Measurements from ENCODE around the gene EXOC4. TPM values are rescaled to one million over a fixed set of nuclear protein-coding genes. Genes with fewer than 3 reads are reported as not detected.

EXOC4 gene
- total RNA-seq, 1 donor from 2014 or later = 99.2 TPM

DNA sequence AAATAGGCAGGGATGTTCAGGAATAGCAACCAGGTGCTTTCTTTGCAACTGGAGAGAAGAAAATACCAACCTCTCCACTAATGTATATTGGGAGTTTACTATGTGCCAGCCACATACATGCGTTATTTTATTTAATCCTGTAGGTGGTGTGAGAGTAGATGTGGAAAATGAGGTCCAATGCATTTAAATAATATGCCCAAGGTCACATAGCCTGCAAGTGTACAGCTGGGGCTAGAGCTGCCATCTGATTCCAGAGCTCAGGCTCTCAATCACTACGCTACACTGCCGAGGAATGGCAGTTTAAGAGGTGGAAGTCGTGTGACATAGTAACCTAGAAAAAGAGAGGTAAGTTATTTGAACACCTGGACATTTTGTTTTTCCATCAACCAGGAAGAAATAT, 277.0 kb downstream of the EXOC4 start:
- DNase-seq (ENCODE audit: extremely low spot score in 2 of 2) = no peak
- no peaks in the 10 kb centered on the region for H3K4me1 ChIP-seq
- H3K27me3 ChIP-seq = no peaks in the 10 kb centered on the region
- H3K36me3 ChIP-seq = no peaks in the 10 kb centered on the region
- TF ChIP-seq POLR2A (IDR thresholded peaks at IDR 0.05) (no peak), POLR2AphosphoS5 (IDR thresholded peaks at IDR 0.05; ENCODE audit: insufficient read depth in 1 of 2, low read depth in 1 of 2) (no peak)
- TF ChIP-seq, protein P1, sequence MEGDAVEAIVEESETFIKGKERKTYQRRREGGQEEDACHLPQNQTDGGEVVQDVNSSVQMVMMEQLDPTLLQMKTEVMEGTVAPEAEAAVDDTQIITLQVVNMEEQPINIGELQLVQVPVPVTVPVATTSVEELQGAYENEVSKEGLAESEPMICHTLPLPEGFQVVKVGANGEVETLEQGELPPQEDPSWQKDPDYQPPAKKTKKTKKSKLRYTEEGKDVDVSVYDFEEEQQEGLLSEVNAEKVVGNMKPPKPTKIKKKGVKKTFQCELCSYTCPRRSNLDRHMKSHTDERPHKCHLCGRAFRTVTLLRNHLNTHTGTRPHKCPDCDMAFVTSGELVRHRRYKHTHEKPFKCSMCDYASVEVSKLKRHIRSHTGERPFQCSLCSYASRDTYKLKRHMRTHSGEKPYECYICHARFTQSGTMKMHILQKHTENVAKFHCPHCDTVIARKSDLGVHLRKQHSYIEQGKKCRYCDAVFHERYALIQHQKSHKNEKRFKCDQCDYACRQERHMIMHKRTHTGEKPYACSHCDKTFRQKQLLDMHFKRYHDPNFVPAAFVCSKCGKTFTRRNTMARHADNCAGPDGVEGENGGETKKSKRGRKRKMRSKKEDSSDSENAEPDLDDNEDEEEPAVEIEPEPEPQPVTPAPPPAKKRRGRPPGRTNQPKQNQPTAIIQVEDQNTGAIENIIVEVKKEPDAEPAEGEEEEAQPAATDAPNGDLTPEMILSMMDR (IDR thresholded peaks at IDR 0.05) = no peak
- no peaks in the 10 kb centered on the region for H3K9me3 ChIP-seq
- H3K4me3 ChIP-seq = no peak overlapping the region
- H3K27ac ChIP-seq = no peak overlapping the region
- intact Hi-C loops (cut with DNase I) = no loop called here

DNA sequence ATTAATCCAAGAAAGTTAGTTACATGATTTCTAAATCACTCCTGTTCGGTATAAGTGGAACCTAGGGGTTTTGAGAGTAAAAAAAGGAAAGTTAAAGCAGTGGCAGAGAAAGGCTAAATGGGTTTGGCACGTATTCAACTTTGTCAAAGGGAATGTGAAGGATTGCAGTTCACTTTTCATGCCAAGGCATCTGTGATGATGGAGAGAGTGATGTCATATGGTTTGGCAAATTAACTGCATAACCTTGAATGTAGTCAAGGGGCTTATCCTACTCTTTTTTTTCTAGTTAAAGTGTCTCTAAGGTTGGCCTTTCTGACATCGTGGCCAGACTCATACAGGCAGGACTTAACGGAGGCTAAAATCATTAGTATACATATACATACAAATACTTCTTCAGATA, 277.8 kb downstream of the EXOC4 start:
- Histone ChIP-seq H3K4me1 (no peaks in the 10 kb centered on the region), H3K27ac (no peak overlapping the region), H3K4me3 (no peak overlapping the region), H3K9me3 (no peaks in the 10 kb centered on the region), H3K36me3 (no peaks in the 10 kb centered on the region), H3K27me3 (no peaks in the 10 kb centered on the region)
- DNase-seq (ENCODE audit: extremely low spot score in 2 of 2) = no peak
- TF ChIP-seq POLR2AphosphoS5 (IDR thresholded peaks at IDR 0.05; ENCODE audit: insufficient read depth in 1 of 2, low read depth in 1 of 2) (no peak), POLR2A (IDR thresholded peaks at IDR 0.05) (no peak)
- TF ChIP-seq, protein P1 (IDR thresholded peaks at IDR 0.05) = no peak
- intact Hi-C loops (cut with DNase I) = no loop called here

DNA sequence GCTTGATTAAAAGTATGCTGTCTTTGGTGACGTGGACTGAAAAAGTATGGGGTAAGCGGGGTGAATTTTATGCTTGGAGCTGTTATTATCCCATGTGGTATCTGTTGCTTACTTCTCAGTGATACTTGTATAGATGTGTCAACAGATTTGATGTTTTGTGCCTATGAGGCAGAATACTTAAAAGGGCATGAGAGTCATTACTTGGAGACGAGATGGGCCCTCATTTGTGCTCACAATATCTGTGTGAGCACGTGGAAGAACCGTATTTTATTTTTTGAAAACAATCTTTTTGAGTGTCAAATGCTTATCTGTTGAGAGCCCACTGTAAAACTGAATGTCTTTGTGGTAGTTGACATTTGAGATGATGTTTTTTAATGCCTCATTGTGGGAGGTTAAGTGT, 281.9 kb downstream of the EXOC4 start:
- Histone ChIP-seq H3K4me1 (no peaks in the 10 kb centered on the region), H3K27ac (no peak overlapping the region), H3K9me3 (no peaks in the 10 kb centered on the region), H3K27me3 (no peaks in the 10 kb centered on the region), H3K4me3 (no peak overlapping the region), H3K36me3 (no peaks in the 10 kb centered on the region)
- DNase-seq (ENCODE audit: extremely low spot score in 2 of 2) = no peak
- intact Hi-C loops (cut with DNase I) = no loop called here
- TF ChIP-seq POLR2AphosphoS5 (IDR thresholded peaks at IDR 0.05; ENCODE audit: insufficient read depth in 1 of 2, low read depth in 1 of 2) = no peak
- TF ChIP-seq POLR2A (IDR thresholded peaks at IDR 0.05) = no peak
- TF ChIP-seq, protein P1 (IDR thresholded peaks at IDR 0.05) = no peak

DNA sequence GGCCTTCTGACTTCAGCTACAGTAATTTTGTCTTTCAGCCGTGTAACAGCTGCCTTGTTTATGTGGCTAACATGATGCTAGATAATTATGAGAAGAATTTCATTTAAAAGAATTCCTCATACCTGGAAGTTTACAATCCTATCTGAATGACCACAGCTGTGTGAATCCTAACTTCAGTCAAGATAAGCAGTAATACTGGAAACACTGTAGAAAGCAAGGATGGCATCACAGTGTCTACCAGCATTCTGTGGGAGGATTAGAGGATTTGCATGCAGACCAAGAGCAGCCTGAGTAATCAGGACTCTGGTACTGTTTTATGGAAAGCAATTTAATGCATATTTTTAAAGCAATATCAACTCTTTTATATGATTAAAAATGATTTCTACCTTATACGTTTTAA, 282.4 kb downstream of the EXOC4 start:
- H3K9me3 ChIP-seq = no peaks in the 10 kb centered on the region
- H3K27ac ChIP-seq = no peak overlapping the region
- no peak overlapping the region for H3K4me3 ChIP-seq
- no peaks in the 10 kb centered on the region for H3K36me3 ChIP-seq
- no peak for DNase-seq (ENCODE audit: extremely low spot score in 2 of 2)
- H3K27me3 ChIP-seq = no peaks in the 10 kb centered on the region
- no peak for TF ChIP-seq POLR2A (IDR thresholded peaks at IDR 0.05)
- TF ChIP-seq, protein P1 (IDR thresholded peaks at IDR 0.05) = no peak
- no peak for TF ChIP-seq POLR2AphosphoS5 (IDR thresholded peaks at IDR 0.05; ENCODE audit: insufficient read depth in 1 of 2, low read depth in 1 of 2)
- no peaks in the 10 kb centered on the region for H3K4me1 ChIP-seq
- intact Hi-C loops (cut with DNase I) = no loop called here

DNA sequence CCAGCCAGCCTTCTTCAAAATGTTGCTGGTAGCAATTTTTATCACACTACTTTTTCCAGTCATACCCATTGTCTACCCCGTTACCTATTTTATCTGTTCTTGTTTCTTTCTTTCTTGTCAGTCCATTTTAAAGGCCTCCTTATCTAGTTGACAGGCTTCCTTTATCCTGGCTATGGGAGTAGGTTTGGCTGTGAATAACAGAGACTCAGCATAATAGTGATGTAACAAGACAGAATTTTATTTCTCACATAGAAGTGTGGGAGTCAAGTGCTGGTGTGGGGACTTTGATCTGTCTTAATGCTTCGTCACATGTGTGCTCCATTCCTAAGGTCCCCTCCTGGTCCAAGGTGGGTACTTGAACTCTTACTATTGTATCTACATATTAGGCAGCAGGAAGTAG, 283.6 kb downstream of the EXOC4 start:
- H3K27ac ChIP-seq = no peak overlapping the region
- no peaks in the 10 kb centered on the region for H3K36me3 ChIP-seq
- TF ChIP-seq POLR2A (IDR thresholded peaks at IDR 0.05) (no peak), POLR2AphosphoS5 (IDR thresholded peaks at IDR 0.05; ENCODE audit: insufficient read depth in 1 of 2, low read depth in 1 of 2) (no peak)
- TF ChIP-seq, protein P1 (IDR thresholded peaks at IDR 0.05) = no peak
- DNase-seq (ENCODE audit: extremely low spot score in 2 of 2) = no peak
- H3K27me3 ChIP-seq = no peaks in the 10 kb centered on the region
- intact Hi-C loops (cut with DNase I) = no loop called here
- no peak overlapping the region for H3K4me3 ChIP-seq
- H3K4me1 ChIP-seq = no peaks in the 10 kb centered on the region
- no peaks in the 10 kb centered on the region for H3K9me3 ChIP-seq

All from vagina (tissue), 2 donors.